GM21526 (cell line): ENCODE results near the gene FBXL16.

ENCODE experiments used
- ATAC-seq: cut with Tn5 transposase; IDR thresholded peaks from one replicate; pipeline ENCODE4 v1.9.1; 2021; ENCODE audit warnings: moderate library complexity; ENCODE audit not compliant: unreplicated experiment, low FRiP score

The FBXL16 gene

DNA sequence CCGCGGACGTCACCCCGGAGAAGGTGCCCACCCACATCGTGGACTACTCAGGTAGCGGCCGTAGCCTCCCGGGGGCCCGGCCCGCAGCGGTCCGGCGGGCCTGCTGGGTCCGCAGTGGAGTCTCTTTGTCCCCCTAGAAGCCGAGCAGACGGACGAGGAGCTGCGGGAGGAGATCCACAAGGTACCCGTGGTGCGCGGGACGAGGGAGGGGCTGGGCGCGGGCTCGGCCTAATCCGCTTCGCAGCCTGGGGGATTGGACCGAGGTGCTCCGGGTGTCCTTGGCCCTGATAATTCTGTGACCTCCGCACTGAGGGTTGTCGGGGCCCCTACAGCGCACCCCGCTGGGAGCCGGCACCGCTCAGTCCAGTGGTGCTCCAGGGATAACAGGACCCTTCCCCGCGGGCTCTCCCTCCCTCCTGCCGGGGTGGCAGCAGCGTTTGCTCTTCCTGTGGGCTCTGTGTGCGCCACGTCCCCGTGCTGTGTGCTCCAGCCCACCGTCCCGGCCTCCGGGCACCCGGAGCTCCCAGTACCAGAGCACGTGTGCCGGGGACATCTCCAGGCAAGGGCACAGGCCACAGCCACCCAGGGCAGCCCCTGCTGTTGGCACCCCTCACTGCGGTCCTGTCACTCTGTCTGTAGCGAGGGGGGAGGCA is 37.0 kb downstream of the FBXL16 start:
- no peak for ATAC-seq

- peak; percentile 62 for ATAC-seq
Measured at GRCh38 chr16:667780-668518, 37.7 kb downstream of the FBXL16 start, which contains the start of gene RHOT2. TSS of gene RHOT2 (plus strand) at chr16:668132. CDS start at chr16:668200, 68 bp downstream.

- no peak for ATAC-seq
Measured at GRCh38 chr16:667113-667779, 38.4 kb downstream of the FBXL16 start.

- no peak for ATAC-seq
Measured at GRCh38 chr16:666572-666971, 39.0 kb downstream of the FBXL16 start.

DNA sequence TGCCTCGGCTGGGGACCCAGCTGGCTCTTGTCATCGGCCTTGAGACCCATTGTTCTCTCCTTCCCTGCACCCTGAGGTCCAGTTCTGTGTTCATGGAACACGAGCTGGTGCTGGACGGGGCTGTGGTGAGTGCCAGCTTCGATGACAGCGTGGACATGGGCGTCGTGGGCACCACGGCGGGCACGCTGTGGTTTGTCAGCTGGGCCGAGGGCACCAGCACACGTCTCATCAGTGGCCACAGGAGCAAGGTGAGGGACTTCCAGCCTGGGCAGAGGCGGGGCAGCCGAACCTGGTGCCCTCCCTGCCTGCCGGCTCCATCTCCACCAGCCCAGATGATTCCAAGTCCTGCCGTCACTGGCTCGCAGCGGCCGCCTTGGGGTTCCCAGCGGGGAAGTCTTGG is 43.0 kb downstream of the FBXL16 start:
- no peak for ATAC-seq

- no peak for ATAC-seq
Measured at GRCh38 chr16:662095-662494, 43.5 kb downstream of the FBXL16 start.

GRCh38 chr16:661184-661821 is 44.3 kb downstream of the FBXL16 start:
- no peak for ATAC-seq

GRCh38 chr16:660459-661183 is 45.0 kb downstream of the FBXL16 start:
- ATAC-seq: peak; percentile 32

DNA sequence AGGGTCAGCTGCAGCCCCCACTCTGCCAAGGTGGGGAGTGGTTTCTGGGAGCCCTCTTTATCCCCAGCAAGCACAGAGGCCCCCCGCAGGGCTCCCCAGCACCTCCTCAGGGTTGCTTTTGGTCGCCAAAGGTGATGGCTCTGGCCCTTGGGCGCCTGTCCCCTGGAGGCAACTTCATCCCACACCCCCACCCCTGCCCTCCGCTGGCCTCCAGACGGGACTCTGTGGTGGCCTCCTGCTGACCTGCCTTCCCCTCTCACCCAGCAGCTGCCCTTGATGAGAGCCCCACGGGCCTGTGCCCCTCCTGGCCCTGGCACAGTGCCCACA is 45.5 kb downstream of the FBXL16 start:
- no peak for ATAC-seq

GRCh38 chr16:659618-660017 is 46.0 kb downstream of the FBXL16 start:
- no peak for ATAC-seq

GRCh38 chr16:658679-659571 is 46.7 kb downstream of the FBXL16 start:
- ATAC-seq: no peak

- ATAC-seq: no peak
Measured at GRCh38 chr16:657487-657886, 48.1 kb downstream of the FBXL16 start.

DNA sequence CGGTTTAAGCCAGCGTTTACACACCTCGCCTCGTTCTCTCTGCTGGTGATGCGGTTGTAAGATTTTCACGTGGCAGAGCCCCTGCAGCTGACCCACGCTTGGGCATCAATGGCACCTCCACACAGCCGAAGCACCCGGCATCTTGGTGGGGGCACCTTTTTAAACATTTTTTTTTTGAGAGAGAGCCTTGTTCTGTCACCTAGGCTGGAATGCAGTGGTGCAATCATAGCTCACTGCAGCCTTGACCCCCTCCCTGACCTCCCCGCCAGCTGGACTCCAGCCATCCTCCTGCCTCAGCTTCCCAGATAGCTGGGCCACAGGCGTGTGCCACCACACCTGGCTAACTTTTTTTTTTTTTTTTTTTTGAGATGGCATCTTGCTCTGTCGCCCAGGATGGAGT is 51.6 kb downstream of the FBXL16 start:
- ATAC-seq: no peak

DNA sequence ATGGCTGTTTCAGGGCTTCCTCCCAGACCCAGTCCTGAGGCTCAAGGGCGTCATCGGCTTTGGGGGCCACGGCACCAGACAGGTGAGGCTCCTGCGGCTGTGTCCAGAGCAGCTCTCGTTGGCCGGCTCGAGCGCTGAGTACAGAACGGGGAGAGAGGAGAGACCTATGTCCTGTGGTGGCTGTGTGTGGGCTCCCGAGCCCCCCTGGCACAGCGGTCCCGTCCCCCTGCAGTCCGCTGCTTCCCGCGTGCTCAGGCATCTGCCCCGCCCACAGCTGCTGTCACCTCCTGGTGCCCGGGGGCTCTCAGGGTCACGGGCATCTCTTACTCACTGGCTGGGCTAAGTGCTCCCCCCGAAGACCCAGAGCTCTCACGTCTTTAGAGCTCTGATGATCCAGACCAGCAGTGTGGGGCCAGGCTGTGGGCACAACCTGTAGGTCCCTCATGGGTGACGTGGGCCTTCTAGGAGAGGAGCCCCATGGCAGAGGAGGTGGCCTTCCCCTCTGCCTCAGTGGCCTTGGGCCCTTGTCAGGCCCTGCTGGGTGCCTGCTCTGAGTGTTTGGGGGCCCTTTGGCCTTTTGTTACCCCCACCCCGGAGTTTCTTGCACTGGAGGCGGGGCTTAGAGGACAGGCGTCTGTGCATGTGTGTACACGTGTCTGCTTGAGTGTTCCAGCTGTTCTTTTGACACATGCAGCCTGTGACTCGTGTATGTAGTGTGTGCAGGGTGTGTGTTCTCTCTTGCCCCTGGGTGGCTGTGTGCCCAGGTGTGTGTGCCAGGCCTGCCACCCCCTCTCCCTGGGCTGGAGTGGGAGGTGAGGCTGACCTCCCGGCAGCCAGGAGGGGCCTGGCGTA is 52.9 kb downstream of the FBXL16 start:
- ATAC-seq: no peak

DNA sequence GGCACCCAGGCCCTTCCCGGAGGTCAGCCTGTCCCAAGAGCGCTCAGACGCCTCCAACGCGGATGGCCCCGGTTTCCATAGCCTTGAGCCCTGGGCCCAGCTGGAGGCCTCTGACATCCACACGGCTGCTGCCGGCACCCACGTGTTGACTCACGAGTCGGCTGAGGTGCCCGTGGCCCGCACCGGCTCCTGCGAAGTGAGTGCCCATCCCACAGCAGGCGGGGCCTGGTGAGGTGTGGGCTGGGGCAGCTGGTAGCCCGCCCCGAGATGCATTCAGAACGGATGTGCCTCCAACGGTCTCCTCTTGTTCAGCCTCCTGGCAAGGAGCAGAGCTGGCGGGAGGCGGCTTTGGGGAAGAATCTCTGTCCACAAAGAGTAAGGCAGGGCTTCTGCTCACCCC is 53.8 kb downstream of the FBXL16 start:
- ATAC-seq: no peak

GRCh38 chr16:649631-650030 is 56.0 kb downstream of the FBXL16 start:
- ATAC-seq: no peak

GRCh38 chr16:648781-649589 is 56.6 kb downstream of the FBXL16 start, which contains the start of gene WDR90:
TSS of gene WDR90 (plus strand) at chr16:649365. CDS start at chr16:649417, 52 bp downstream.
- ATAC-seq: peak; percentile 52
